ENCODE measurements around the gene IKZF2. TPM values are rescaled to one million over a fixed set of nuclear protein-coding genes. Genes with fewer than 3 reads are reported as not detected.

IKZF2 gene
- total RNA-seq, 1 experiment from 2014 or later: 3.0 TPM

DNA sequence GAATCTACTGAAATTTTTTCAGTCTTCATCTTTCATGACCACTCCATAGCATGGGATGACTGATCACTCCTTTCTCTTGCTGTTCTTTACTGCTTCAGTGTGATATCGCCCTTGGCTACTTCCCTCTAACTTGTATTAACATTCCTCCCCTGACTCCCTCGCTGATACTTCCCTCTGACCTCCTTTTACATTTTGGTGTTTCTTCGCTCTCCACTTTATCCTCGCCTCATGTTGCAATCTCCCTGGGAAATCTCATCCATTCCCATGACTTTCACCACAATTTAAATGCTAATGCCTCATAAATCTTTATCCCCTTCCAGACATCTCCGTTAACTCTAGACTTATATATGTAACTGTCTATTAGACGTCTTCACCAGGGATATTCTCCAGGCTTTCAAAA lies 167.3 kb downstream of the IKZF2 start:
- TF ChIP-seq, protein P1, sequence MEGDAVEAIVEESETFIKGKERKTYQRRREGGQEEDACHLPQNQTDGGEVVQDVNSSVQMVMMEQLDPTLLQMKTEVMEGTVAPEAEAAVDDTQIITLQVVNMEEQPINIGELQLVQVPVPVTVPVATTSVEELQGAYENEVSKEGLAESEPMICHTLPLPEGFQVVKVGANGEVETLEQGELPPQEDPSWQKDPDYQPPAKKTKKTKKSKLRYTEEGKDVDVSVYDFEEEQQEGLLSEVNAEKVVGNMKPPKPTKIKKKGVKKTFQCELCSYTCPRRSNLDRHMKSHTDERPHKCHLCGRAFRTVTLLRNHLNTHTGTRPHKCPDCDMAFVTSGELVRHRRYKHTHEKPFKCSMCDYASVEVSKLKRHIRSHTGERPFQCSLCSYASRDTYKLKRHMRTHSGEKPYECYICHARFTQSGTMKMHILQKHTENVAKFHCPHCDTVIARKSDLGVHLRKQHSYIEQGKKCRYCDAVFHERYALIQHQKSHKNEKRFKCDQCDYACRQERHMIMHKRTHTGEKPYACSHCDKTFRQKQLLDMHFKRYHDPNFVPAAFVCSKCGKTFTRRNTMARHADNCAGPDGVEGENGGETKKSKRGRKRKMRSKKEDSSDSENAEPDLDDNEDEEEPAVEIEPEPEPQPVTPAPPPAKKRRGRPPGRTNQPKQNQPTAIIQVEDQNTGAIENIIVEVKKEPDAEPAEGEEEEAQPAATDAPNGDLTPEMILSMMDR (conservative IDR thresholded peaks at IDR 0.05): no peak

More for the DNA sequence above, 167.3 kb downstream of the IKZF2 start:
- H3K56ac ChIP-seq (ENCODE audit: insufficient read length, low read depth, low read length): no peak overlapping the region
- H2AK5ac ChIP-seq (ENCODE audit: insufficient read length, low read length): no peak overlapping the region
- no peak overlapping the region for H3K23ac ChIP-seq (ENCODE audit: insufficient read length, low read depth, low read length)
- H3K4me2 ChIP-seq (ENCODE audit: insufficient read depth, insufficient read length, low read length): no peak overlapping the region
- no peaks in the 10 kb centered on the region; the same call in 1 of the 2 replicates for H3K27me3 Mint-ChIP-seq (ENCODE audit: low read depth)
- no peak overlapping the region for H2BK12ac ChIP-seq (ENCODE audit: insufficient read length, low read depth, low read length)
- no peak for DNase-seq
- no peaks in the 10 kb centered on the region for H3K4me1 ChIP-seq (ENCODE audit: insufficient read depth, low read length)
- no peak overlapping the region for H3K4ac ChIP-seq (ENCODE audit: low read depth, low read length)
- H3K18ac ChIP-seq (ENCODE audit: insufficient read length, low read depth, low read length): no peak overlapping the region
- H4K20me1 ChIP-seq (ENCODE audit: control insufficient read depth, insufficient read depth, insufficient read length): no peaks in the 10 kb centered on the region
- H3K4me1 Mint-ChIP-seq: no peaks in the 10 kb centered on the region
- no peaks in the 10 kb centered on the region for H3K9me3 ChIP-seq (ENCODE audit: control insufficient read depth, low read depth, low read length)
- no peak overlapping the region for H3K4me3 Mint-ChIP-seq
- no peak overlapping the region for H3T11ph ChIP-seq (ENCODE audit: low read length)
- H3K27me3 ChIP-seq (ENCODE audit: insufficient read depth, low read length): no peaks in the 10 kb centered on the region
- H4K5ac ChIP-seq (ENCODE audit: insufficient read length, low read depth, low read length): no peak overlapping the region
- H3K9ac ChIP-seq (ENCODE audit: extremely low read depth, insufficient read length, low read length): no peak overlapping the region
- H3K79me2 ChIP-seq (ENCODE audit: insufficient read depth, low read length): no peaks in the 10 kb centered on the region
- no peak overlapping the region for H3K14ac ChIP-seq (ENCODE audit: insufficient read depth, low read length)
- no CpG with 5 or more reads among the region's 6 CpGs for WGBS (ENCODE audit: extremely low coverage, insufficient read length, low lambda C conversion rate)
- no peaks in the 10 kb centered on the region for H3K79me1 ChIP-seq (ENCODE audit: insufficient read depth, low read depth, low read length, poor library complexity, severe bottlenecking)
- H3K23me2 ChIP-seq (ENCODE audit: insufficient read length, low read depth, low read length, poor library complexity, severe bottlenecking): no peaks in the 10 kb centered on the region
- no peaks in the 10 kb centered on the region; a peak in 1 of 7 replicates for H3K36me3 Mint-ChIP-seq (ENCODE audit: insufficient read depth in 1 of 3, low read depth in 3 of 3)
- H2AFZ ChIP-seq (ENCODE audit: low read length): no peak overlapping the region
- no peak overlapping the region for H3K27ac Mint-ChIP-seq
- no peak overlapping the region for H2BK20ac ChIP-seq (ENCODE audit: low read depth, low read length, poor library complexity, severe bottlenecking)
- no peak overlapping the region for H4K8ac ChIP-seq (replicated peaks; ENCODE audit: insufficient read length, low read depth, low read length)
- H2BK5ac ChIP-seq (ENCODE audit: insufficient read length, low read length): no peak overlapping the region
- H2BK120ac ChIP-seq (ENCODE audit: low read depth, low read length, poor library complexity, severe bottlenecking): no peak overlapping the region
- no peaks in the 10 kb centered on the region for H3K9me3 Mint-ChIP-seq
- H2BK15ac ChIP-seq (ENCODE audit: low read depth, low read length): no peak overlapping the region
- no peak overlapping the region for H4K91ac ChIP-seq (ENCODE audit: insufficient read length, low read depth, low read length)
- no peak overlapping the region for H3K27ac ChIP-seq (ENCODE audit: insufficient read length, low read depth, low read length)
